ENCODE data around the gene SPINK5. TPM values are rescaled to one million over a fixed set of nuclear protein-coding genes. Genes with fewer than 3 reads are reported as not detected.

SPINK5 gene
- total RNA-seq, 2 donors from 2014 or later = not detected

DNA sequence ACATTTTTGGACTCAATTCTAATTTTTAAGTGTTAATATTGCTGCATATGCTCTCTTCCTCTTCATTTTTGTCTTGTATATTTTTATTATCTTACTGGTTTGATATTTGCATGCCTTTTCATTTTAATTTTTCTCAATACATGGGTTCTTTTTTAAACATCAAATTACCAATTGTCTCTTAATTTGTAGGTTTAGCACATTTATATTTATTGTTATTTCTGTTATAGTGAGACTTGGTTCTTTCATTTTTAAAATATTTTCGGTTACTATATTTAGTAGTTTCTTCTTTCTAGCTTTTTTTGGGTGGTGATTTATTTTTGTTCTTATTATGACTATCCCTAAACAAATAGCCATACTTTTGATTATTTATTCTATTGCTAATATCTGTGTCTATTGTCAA lies 19.4 kb downstream of the SPINK5 start:
- no peaks in the 10 kb centered on the region for H3K4me1 Mint-ChIP-seq (ENCODE audit: low read depth in 2 of 2)
- peaks cover 4% of the 10 kb centered on the region for H3K9me3 Mint-ChIP-seq
- no peak overlapping the region for H3K27ac Mint-ChIP-seq
- ATAC-seq = no peak
- H3K4me3 Mint-ChIP-seq = no peak overlapping the region
- no peaks in the 10 kb centered on the region for H3K36me3 Mint-ChIP-seq
- H3K27me3 Mint-ChIP-seq = no peaks in the 10 kb centered on the region
- DNase-seq (ENCODE audit: low spot score) = no peak

DNA sequence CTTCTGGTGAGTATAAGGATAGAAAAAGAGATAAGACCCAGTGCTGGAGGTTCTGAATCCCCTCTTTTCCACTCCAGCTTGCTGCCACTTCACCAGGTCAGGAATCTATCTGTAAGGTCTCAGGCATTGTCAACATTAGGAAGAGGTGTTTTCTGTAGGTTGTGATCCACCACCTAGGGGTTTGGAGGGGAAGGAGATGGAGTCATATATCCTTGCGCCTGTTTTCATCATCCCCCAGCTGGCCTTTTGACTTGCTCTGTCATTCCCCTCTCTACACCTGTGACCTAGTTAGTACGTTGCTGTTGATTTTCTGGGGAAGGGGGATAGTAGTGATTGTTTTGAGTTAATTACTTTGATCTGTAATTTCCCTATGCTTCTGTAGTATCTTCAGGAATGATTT lies 20.5 kb downstream of the SPINK5 start:
- no peak for DNase-seq (ENCODE audit: low spot score)
- no peaks in the 10 kb centered on the region for H3K36me3 Mint-ChIP-seq
- no peak overlapping the region for H3K27ac Mint-ChIP-seq
- no peak for ATAC-seq
- H3K9me3 Mint-ChIP-seq = peaks cover 4% of the 10 kb centered on the region
- no peaks in the 10 kb centered on the region for H3K27me3 Mint-ChIP-seq
- no peak overlapping the region for H3K4me3 Mint-ChIP-seq
- no peaks in the 10 kb centered on the region for H3K4me1 Mint-ChIP-seq (ENCODE audit: low read depth in 2 of 2)

DNA sequence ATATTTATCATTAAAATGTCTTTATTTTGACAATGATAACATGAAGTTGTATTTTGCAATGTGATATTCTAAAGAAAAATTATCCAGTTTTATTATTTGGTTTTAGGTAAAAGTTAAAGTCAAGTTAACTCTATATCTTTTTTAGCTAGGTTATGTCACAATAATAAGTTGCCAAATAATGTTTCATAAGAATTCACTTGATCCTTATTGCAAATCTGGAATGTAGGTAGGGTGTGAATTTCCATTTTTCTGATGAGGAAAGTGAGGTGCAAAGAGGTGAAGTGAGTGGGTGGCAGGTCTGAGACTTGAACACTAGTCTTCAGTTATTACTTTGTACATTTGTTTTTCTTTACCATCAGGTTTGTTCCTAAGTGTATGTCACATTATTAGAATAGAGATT lies 21.5 kb downstream of the SPINK5 start:
- no peaks in the 10 kb centered on the region for H3K4me1 Mint-ChIP-seq (ENCODE audit: low read depth in 2 of 2)
- no peak overlapping the region for H3K4me3 Mint-ChIP-seq
- no peak overlapping the region for H3K27ac Mint-ChIP-seq
- DNase-seq (ENCODE audit: low spot score) = no peak
- H3K9me3 Mint-ChIP-seq = peaks cover 4% of the 10 kb centered on the region
- no peaks in the 10 kb centered on the region for H3K27me3 Mint-ChIP-seq
- no peaks in the 10 kb centered on the region for H3K36me3 Mint-ChIP-seq
- no peak for ATAC-seq

DNA sequence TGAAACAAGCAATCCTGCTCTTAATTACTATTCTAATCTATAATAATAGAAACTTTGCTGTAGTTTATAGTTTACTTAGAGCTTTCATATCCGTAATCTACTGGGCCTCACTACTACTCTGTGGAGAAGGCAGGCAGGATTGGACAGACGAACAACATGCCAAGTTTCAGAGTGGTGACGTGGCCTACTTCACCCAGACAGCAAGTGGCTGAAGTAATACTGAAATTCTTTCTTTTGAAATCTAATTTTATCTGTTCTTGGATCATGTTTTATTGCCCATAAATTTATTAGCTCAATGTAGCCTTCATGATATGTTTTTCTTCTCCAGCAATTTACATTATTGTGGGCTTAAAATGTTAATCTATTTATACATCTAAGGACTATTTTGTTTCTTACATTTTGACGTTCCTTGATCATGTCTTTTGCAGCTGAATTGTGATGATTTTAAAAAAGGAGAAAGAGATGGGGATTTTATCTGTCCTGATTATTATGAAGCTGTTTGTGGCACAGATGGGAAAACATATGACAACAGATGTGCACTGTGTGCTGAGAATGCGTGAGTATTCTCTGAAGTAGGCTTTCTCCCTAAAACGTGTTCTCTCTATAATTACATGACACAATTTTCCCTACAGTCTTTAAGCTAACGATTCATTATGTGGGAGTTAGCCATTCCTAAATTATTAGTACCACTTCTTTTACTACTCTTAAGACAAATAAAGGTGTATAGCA lies 22.4 kb downstream of the SPINK5 start:
- ATAC-seq (no peak), DNase-seq (ENCODE audit: low spot score) (no peak)
- no peak overlapping the region for H3K27ac Mint-ChIP-seq
- peaks cover 4% of the 10 kb centered on the region for H3K9me3 Mint-ChIP-seq
- H3K36me3 Mint-ChIP-seq = no peaks in the 10 kb centered on the region
- H3K4me1 Mint-ChIP-seq (ENCODE audit: low read depth in 2 of 2) = no peaks in the 10 kb centered on the region
- no peak overlapping the region for H3K4me3 Mint-ChIP-seq
- peaks cover 0 to 8% of the 10 kb centered on the region in 2 donors for H3K27me3 Mint-ChIP-seq

DNA sequence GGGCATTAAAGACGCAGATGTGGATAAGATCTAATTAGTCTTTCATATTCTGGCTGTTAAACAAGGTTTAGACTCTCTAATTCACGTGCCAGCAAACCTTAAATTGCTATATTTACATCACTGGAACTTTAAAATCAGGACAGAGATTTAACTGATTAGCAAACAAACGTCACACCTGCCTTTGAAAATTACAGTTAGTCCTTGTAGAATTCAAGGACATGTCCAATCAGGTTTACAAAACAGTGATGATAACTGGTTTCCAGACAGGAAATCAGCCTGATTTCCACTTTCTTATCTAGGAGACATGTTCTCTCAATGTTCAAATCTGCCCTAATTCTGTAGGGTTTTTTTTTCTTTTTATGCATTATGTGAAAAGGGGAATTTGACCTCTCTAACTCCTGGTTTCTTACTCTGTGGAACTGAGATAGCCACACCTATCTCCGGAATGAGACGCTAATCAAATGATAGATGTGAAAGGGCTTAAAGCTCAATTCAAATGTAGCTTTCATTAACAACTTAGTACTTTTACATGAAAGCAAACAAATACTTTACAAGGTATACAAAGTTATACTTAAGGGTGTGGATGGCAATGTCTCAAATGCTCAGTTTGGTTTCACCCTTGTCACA lies 26.5 kb downstream of the SPINK5 start:
- Mint-ChIP-seq H3K4me1 (ENCODE audit: low read depth in 2 of 2) (no peaks in the 10 kb centered on the region), H3K4me3 (no peak overlapping the region), H3K9me3 (no peaks in the 10 kb centered on the region), H3K27ac (no peak overlapping the region), H3K36me3 (no peaks in the 10 kb centered on the region), H3K27me3 (peaks cover 0 to 15% of the 10 kb centered on the region in 2 donors)
- DNase-seq (ENCODE audit: low spot score) = no peak
- no peak for ATAC-seq

DNA sequence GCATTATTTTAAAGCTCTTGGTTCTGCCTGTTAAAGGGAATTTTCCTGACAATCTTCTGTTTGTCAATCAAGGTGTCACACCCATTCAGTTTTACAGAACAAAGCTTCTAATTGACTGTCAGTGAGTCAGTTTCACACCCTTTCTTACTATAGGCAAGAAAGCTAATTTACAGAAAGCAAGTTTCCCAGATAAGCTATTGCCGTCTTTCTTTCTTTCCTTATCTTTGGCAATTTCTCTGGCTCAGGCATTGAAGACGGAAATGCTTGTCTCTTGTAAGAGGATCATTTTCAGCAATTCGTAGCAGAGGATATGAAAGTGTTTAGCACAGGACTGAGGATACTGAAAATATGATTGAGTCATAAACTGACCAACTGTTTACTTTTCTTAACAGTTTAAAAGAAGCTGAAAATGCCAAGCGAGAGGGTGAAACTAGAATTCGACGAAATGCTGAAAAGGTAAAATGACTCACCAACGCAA lies 27.0 kb downstream of the SPINK5 start:
- peaks cover 0 to 20% of the 10 kb centered on the region in 2 donors for H3K27me3 Mint-ChIP-seq
- ATAC-seq (no peak), DNase-seq (ENCODE audit: low spot score) (no peak)
- H3K4me3 Mint-ChIP-seq = no peak overlapping the region
- no peaks in the 10 kb centered on the region for H3K36me3 Mint-ChIP-seq
- H3K27ac Mint-ChIP-seq = no peak overlapping the region
- H3K4me1 Mint-ChIP-seq (ENCODE audit: low read depth in 2 of 2) = no peaks in the 10 kb centered on the region
- H3K9me3 Mint-ChIP-seq = no peaks in the 10 kb centered on the region

DNA sequence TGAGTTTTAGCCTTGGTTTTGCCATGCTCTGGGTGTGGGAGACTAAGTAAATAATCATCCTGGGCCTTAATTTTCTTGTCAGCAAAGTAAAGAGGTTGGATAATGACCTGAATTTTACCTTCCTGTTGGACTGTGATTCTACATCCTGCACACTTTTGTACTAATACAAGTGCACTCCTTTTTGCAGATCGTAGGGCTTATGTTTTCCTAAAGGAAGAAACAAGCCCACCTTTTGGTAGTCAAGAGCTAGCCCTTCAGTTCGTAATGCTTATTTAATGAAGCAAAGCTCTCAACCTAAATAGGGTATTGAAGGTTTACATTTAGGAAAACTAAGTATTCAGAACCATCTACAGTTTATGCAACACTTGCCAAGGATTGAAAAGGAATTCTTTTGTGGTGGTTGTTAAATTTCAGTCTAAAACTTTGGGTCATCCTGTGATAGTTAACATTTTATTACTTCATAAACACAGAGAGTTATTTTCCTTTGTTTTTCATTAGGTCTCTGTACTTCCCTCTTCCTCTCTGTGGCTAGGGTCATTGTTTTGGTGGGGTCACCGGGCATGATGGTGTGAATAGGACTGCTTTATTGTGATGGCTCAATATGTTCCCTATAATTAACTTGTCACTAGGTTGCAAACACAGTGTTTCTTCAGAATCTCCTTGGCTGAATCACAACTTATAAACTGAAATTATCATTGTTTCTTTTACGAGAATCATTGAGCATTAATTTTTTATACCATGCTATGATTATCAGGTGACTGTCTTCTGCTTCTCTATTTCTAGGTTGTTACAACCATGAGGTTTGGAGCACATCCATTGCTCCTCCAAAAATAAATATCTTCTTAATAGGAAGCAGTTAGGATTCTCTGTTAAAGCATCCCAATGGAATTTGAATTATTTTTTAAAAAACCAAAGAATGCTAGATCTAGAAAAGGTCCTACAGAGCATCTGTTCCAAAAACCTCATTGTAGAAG lies 28.5 kb downstream of the SPINK5 start:
- Mint-ChIP-seq H3K27ac (no peak overlapping the region), H3K27me3 (peaks cover 0 to 20% of the 10 kb centered on the region in 2 donors), H3K4me3 (no peak overlapping the region), H3K9me3 (no peaks in the 10 kb centered on the region), H3K36me3 (no peaks in the 10 kb centered on the region), H3K4me1 (ENCODE audit: low read depth in 2 of 2) (no peaks in the 10 kb centered on the region)
- DNase-seq (ENCODE audit: low spot score) = no peak
- no peak for ATAC-seq

DNA sequence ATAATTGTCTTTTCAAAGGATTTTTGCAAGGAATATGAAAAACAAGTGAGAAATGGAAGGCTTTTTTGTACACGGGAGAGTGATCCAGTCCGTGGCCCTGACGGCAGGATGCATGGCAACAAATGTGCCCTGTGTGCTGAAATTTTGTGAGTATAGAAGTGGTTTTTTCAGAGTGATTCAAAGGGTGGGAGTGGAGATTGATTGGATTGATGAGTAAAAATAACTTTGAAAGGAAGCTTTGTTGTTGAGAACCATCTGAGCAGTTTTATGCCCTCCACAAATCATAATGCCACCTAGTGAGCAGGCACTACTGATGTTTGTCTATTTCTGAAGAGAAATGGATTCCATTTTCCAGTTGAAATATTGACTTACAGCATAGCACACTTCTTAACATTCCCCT lies 30.6 kb downstream of the SPINK5 start:
- no peak overlapping the region for H3K27ac Mint-ChIP-seq
- H3K4me3 Mint-ChIP-seq = no peak overlapping the region
- H3K9me3 Mint-ChIP-seq = no peaks in the 10 kb centered on the region
- no peaks in the 10 kb centered on the region for H3K36me3 Mint-ChIP-seq
- H3K4me1 Mint-ChIP-seq (ENCODE audit: low read depth in 2 of 2) = no peaks in the 10 kb centered on the region
- DNase-seq (ENCODE audit: low spot score) (no peak), ATAC-seq (no peak)
- peaks cover 0 to 20% of the 10 kb centered on the region in 2 donors for H3K27me3 Mint-ChIP-seq

DNA sequence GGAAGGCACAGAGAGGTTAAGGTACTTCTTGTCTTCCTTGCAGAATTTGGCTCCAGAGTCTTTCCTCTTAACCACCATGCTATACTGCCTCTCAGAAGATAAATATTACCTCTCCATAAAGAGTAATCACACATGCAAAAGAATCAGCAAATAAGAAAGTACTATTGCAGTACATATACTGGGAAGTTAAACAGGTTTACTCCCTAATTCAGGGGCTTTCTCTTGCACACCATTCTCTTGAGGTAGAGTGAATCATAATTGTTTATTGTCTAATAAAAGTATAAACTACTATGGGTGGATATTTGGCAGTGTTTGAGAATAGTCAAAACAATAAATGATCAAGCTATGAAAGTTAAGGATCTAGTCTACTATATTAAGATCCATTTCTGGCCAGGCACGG lies 40.4 kb downstream of the SPINK5 start:
- DNase-seq (ENCODE audit: low spot score) (no peak), ATAC-seq (no peak)
- Mint-ChIP-seq H3K9me3 (no peaks in the 10 kb centered on the region), H3K4me1 (ENCODE audit: low read depth in 2 of 2) (no peaks in the 10 kb centered on the region), H3K36me3 (no peaks in the 10 kb centered on the region), H3K27ac (no peak overlapping the region), H3K27me3 (no peaks in the 10 kb centered on the region), H3K4me3 (no peak overlapping the region)

DNA sequence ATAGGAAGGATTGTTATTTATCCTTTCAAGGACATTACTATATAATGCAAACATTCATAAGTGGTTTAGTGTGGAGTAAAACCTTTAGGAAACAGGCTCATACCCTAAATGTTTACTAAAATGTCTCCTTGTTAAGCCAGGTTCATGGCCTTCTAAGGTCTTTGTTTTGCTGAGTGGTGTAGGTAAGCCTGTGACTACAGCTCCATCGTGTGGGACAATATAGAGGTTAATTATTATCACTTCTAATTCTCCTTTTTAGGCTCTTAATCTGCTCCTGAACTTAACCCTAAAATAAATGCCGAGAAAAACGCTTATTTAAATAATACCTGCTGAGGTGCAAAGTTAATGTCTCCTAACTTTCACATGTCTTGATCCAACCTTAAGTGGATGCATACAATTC lies 43.8 kb downstream of the SPINK5 start:
- H3K36me3 Mint-ChIP-seq = no peaks in the 10 kb centered on the region
- no peak for DNase-seq (ENCODE audit: low spot score)
- H3K27me3 Mint-ChIP-seq = peaks cover 0 to 3% of the 10 kb centered on the region in 2 donors
- no peak for ATAC-seq
- no peak overlapping the region for H3K27ac Mint-ChIP-seq
- no peaks in the 10 kb centered on the region for H3K9me3 Mint-ChIP-seq
- no peak overlapping the region for H3K4me3 Mint-ChIP-seq
- H3K4me1 Mint-ChIP-seq (ENCODE audit: low read depth in 2 of 2) = no peaks in the 10 kb centered on the region

DNA sequence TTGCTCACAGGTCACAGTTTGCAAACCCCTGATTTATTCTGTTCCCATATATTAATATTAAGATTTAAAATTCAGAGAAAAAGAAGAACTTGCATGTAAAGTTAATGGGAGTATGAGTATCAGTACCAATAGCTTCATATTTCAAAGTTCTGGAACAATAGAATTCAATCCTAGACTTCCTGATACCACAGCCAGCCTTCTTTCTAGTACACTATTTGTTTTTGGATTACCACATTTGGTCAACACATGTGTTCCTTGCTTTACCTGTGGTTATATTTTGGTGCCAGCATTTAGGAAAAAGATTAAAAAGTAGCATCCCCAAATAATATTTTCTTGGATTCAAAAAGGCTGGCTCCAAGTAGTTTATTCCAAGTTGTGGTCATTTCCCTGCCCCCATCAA lies 49.5 kb downstream of the SPINK5 start:
- DNase-seq (ENCODE audit: low spot score) (no peak), ATAC-seq (no peak)
- Mint-ChIP-seq H3K27me3 (peaks cover 3 to 7% of the 10 kb centered on the region in 2 donors), H3K9me3 (no peaks in the 10 kb centered on the region), H3K36me3 (no peaks in the 10 kb centered on the region), H3K4me1 (ENCODE audit: low read depth in 2 of 2) (no peaks in the 10 kb centered on the region), H3K4me3 (no peak overlapping the region), H3K27ac (no peak overlapping the region)

DNA sequence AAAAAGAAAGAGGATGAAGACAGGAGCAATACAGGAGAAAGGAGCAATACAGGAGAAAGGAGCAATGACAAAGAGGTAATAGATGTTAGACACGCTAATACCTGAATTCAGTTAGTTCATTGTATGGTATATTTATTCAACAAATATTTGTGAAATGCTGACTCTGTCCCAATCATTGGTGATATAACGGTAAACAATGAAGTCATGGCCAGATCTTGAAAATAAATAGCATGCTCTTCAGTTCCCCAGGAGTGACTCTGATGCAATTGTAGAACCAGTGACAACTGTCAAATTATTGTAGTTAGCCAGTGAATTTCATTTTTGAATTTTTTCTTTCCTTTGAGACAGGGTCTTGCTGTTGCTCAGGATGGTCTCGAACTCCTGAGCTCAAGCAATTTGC lies 56.5 kb downstream of the SPINK5 start:
- no peak for ATAC-seq
- no peak overlapping the region for H3K4me3 Mint-ChIP-seq
- DNase-seq (ENCODE audit: low spot score) = no peak
- no peaks in the 10 kb centered on the region for H3K9me3 Mint-ChIP-seq
- no peaks in the 10 kb centered on the region for H3K36me3 Mint-ChIP-seq
- no peak overlapping the region for H3K27ac Mint-ChIP-seq
- no peaks in the 10 kb centered on the region for H3K4me1 Mint-ChIP-seq (ENCODE audit: low read depth in 2 of 2)
- H3K27me3 Mint-ChIP-seq = peaks cover 0 to 6% of the 10 kb centered on the region in 2 donors

DNA sequence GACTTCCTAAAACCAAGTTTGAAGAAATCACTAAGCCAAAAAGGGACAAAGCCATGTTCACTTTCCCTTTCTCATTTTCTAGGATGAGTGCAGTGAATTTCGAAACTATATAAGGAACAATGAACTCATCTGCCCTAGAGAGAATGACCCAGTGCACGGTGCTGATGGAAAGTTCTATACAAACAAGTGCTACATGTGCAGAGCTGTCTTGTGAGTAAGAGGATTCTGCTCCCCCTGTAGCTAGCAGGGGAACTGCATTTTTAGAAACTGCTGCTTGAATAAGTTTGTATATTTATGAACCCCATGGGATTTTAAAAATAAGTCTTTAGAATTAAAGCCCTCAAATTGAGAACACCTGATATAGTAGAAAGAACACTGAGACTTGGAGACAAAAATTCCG lies 61.9 kb downstream of the SPINK5 start:
- ATAC-seq (no peak), DNase-seq (ENCODE audit: low spot score) (no peak)
- Mint-ChIP-seq H3K4me1 (ENCODE audit: low read depth in 2 of 2) (no peaks in the 10 kb centered on the region), H3K27me3 (no peaks in the 10 kb centered on the region), H3K36me3 (no peaks in the 10 kb centered on the region), H3K27ac (no peak overlapping the region), H3K4me3 (no peak overlapping the region), H3K9me3 (no peaks in the 10 kb centered on the region)
